ENCODE data around the gene EFHC1.

EFHC1 gene

DNA sequence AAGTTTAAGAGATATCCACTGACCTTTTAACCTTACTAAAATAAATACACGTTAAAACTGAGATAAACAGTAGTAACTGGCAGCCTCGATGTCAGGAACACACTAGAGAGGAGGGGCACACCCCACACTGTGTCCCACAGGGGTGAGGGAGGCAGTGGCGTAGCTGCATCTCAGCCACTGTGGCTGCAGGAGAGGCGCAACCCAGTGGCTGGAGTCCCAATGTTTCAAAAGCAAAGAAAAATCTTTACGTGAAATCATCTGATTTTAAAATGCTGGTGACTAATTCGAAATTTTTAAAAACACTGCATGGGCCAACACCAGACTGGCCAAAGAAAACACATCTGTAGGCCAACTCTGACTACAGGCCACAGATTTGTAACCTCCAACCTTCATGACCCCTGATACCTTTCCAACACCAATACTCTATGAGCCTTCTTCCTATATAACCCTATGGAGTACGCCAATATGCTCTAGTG lies 102.0 kb downstream of the EFHC1 start:
- no peak for DNase-seq

DNA sequence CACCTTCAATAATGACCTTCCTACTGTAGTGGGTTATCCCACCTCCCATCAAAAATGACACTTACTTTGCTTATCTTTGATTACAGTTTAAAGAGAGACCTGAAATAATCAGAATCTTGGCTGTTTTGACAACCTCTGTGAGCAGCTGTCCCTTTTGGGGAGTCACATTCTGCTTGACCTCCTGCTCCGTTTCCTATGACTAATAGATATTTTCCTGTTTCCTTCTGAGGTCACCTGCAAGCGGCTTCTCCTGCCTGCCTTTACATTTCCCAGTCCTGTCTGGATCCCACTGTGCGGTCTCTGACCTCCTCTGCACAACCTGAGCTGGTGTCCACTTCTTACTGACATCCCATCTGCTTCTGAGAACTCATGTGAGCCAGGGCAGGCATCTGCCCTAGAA lies 102.5 kb downstream of the EFHC1 start:
- DNase-seq: no peak

DNA sequence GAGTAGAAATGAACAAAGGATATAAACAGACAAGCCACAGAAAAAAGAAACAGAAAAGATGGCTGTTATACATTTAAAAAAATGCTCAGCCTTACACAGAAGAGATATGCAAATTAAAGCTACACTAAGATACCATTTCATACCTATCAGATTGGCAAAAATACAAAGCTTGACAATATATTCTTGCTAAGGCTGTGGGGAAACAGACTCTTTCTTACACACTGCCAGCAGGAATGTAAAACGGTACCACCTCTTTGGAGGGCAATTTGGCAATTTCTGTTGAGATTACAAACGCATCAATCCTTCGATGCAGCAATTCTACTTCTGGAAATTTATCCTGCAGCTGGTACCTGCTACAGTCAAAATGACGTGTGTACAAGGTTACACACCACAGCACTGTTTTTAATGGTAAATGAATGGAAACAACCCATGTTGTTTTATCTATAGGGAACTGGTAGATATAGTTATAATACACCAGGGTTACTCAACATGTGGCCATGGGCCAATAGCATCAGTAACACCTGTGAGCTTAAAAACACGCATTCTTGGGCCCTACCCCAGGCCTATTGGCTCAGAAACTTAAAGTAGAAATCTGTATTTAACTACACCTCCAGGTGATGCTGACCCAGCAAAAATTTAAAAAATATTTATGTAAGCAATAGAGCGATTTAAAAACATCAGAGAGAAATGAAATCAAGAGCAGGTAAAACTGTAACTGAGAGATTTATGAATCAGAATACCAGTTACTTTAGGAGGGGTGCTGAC lies 103.4 kb downstream of the EFHC1 start:
- no peak for DNase-seq

DNA sequence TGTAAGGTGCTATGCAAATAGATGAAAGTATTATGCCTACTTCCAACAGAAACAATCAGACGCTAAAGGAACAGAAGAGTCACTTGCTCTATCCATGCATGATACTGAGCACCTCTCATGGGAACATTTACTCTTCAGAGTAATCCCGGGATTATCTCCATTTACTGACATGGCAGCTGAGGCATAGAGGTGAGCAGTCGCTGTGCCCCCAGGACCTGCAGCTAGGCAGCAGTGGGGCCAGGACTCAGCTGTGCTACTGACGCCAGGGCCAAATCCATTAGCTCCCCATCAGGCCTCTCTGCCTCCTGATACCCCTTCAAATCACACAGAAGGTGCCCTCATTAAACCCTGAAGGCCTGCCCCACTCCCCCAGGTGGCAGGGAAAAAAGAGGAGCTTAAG lies 104.8 kb downstream of the EFHC1 start:
- no peak for DNase-seq

DNA sequence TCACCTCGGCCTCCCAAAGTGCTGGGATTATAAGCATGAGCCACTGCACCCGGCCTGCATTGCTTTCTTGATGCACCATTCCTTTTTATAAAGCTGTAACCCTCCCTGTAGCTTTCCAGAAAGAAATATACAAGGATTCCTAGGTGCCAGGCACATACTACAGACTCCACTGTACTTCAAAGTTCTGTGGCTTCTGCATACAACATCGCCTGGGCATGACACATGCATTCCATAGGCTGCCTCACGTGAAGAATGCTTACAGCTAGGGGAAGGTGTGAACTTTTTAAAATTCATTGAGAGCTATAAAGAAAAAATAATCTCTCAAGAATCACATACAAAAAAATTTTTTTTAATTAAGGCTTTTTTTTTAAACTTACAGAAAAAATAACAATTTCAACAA lies 106.5 kb downstream of the EFHC1 start:
- no peak for DNase-seq

DNA sequence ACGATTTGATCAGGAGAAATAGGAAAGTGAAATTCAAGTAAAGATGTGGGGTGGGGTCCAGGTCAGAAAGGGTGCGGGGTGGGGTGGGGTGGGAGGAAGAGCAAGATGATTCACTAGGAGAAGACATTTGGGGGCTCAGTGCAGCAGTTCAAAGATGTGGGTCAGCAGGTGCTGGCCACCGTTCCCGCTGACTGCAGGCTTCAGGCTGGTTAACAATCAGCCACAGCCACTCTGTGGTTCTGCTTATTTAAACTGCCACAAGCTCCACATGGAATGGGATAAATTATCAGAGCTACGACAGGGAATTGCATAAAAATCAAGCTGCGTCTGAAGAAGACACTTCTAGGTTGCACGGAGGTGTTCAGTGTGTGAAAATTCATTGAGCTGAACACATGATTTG lies 107.3 kb downstream of the EFHC1 start:
- DNase-seq: no peak

DNA sequence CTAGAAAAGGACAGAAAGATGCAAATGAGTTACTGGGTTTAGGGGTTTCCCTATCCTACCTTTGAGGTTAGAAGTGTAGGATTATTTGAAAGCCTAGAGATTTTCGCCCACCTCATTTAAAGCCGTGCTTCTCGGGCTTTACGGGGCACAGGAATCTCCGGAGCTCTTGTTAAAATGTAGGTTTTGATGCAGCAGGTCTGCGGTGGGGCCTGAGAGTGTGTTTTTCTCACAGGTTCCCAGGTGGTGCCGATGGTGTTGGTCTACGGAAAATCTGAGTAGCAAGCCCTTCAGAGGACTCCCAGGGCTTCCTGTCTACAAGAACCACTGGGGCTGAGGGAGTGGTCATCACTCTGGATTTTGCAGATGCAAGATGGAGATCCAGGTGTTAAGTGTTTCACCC lies 109.2 kb downstream of the EFHC1 start:
- DNase-seq: no peak

DNA sequence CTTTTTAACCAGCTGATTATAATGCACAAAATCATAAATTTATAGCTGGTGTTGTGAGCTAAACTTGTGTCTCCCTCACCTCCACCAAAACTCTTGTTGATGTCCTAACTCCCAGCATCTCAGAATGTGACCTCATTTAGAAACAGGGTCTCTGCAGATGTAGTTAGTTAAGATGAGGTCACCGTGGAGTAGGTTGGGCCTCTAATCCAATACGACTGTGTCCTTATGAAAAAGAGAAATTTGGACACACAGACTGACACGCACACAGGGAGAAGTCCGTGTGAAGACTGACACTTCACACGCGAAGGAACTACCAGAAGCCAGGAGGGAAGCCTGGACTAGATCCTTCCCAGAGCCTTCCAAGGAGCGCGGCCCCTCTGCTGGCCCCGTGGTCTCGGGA lies 110.2 kb downstream of the EFHC1 start:
- DNase-seq: no peak

DNA sequence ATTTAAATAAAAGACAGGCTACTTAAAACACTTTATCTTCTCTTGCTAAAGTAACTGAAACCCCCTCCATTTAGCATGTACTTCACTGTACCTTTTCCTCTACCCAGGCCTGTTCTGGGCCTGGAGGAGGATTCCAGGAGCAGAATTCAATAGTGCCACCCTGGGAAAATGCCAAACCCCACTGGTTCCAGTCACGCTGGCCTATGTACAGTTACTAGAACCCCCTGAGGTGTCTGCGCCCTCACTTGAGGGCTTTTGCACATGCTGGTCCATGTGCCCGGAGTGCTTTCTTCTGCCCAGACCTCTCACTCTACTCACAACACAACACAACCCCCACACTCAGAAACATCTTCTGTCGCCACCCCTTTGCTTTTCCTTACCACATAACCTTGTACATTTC lies 111.3 kb downstream of the EFHC1 start:
- DNase-seq: no peak

DNA sequence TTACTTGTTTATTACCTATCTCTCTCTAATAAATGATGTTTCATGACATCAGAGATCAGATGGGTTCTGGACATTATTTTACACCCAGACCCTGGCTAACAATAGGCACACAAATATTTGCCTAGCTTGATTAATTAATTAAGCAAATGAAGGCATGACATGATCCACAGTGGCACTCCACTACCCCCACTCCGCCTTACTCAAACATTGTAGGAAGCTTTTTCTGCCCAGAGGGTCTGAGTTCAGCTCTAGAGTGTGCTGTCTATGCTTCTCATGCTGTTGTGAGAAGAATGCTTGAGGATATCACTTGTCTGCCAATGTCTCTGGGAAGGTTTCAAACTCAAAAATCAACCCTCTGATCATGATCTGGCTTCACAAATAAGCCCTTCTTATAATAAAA lies 111.7 kb downstream of the EFHC1 start:
- no peak for DNase-seq

DNA sequence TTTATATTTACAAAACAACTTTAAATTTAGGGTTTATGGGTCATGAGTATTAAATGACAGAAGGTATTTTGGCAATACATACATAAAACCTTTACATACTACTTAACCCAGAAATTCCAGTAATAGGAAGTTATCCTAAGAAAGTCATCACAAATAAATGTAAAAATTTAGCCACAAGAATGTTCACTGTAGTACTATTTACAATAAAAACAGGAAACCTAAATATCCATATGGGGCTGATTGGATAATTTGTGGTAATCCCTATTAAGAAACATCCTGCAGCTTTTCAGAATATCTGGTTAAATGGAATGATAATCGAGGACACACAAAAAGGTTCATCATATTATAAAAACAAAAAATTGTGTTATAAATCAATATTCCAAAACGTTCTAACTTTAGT lies 112.3 kb downstream of the EFHC1 start:
- DNase-seq: no peak

DNA sequence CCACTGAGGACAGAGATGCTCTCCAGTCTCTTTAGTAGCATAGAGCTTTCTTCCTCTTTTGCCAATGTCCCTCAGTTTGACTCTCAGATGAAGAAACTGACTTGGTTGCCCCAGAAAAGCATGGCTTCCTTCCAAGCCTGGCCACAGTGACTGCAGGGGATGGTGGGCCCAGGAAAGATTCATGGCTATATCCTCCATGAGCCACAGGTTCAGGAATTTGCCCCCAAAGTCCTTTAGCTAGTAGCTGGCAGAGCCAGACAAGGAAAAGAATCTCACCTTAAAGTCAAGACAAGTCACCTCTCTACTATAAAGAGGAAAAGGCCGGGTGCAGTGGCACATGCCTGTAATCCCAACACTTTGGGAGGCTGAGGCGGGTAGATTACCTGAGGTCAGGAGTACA lies 113.3 kb downstream of the EFHC1 start:
- no peak for DNase-seq

DNA sequence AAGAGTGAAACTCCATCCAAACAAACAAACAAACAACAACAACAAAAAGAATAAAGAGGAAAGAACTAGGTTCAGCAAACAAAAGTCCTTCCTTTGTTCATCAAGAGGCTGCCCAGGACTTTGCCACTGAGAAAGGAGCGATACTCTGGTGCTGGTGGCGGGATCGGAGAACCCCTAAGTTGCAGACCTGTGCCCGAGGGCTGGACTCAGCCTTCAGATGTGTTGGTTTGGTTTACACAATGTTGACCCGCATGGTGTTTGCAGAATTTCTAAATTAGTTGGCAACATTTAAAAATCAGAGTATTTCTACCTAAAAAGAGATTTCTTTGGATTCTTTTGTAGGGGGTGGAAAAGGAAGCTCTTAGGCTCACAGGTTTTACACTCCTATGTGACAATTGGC lies 114.2 kb downstream of the EFHC1 start:
- no peak for DNase-seq

DNA sequence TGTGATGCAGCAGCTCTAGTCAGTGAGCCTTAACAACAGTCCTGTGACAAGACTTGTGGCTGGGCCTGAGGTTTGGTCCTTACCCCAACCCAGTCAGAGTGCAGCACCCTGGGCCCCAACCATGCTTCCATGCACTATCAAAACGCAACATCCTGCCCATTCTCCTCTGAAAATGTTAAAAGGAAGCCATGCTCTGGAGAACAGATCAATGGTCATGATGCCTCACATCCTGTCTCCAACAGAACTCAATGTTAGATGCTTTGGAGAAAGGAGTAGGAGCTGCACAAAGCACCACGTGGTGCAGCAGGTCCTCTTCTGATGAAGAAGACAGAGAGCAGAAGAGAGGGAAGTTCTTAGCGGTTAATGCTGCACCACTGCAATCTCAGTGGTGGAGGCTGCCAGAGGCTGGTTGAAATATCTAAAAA lies 114.8 kb downstream of the EFHC1 start:
- no peak for DNase-seq

DNA sequence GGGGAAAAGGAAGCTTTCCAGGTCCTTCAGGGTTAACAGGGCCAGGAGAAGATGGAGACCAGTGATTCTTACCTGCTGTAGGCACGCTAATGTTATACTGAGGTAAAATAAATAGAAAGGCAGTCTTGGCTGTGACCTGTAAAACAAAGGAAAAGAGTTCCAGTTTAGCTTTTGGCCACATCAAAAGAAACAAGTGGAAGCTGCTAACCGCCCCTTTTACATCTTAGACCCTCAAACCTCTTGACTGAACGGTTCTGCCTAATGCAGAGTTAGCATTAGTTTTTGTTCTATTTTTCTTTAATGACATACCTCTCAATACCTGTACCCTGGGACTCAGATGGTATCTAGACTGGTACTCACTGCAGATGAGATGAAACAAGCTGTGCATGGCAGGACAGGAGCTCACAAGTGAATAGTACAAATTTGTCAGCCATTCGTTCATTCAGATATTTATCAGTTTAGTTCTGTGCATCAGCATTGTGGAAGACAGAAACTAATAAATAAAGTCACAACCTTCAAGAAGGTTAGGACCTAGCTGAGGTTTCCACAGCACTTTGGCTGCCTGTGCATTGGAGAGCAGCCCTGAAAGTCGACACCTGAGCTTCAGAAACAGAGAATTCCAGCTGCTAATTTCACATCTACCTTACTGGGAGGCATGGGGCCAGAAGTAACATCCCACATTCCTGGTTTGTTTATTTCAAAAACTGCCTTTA lies 115.7 kb downstream of the EFHC1 start:
- DNase-seq: no peak

DNA sequence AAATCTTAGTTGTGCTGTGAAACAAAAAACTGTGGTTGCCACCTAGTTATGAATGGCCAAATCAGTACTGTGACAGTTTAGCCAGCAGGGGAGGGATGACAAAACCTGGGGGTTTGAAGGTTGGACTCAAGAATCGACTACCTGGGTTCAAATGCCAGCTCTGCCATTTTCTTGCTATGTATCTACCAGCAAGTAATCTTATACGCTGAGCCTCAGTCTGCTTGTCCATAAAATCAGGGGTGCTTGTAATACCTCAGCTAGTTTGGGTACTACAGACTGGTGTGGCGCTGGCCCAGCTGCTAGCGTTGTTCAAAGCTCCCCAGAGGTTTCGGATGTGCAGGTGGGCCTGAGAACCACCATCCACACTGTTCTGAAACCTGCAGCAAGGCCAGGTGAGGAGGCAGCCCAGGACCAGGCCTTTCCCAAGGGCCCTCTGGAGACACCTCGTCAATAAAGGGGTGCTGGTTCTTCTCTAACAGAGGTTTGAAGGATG lies 116.3 kb downstream of the EFHC1 start:
- no peak for DNase-seq

DNA sequence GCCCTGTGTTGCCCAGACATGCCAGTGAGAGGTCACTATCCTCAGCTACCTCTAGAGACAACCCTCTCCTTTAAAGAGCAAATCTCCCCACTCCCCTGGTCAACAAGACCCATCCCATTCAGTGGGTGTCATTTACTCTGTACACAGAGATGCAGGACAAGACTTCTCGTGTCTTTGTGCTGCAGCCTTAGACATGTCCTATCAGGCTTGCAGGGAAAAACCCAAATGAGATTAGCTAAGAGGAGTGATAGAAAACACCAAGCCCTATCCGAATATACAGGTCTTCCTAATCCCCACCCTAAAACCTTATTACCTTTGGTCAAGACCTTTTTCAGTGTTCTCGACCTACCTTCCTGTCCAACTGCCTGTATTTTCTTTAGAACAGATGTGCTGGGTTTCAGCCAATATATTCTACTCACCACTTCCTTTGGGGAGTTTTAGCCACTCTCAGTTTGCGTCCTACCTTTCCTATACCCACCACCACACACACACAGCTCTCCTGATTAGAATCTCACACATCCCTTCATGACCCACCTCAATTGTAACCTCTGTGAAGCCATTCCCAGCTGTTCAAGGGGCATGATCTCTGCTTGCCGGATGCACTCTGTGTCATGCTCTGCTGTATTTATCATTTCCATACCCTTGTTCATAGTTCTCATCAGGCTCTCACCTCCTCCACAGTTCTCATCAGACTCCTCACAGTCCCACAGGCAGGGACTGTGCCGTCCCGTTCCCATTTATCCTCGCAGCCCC lies 117.0 kb downstream of the EFHC1 start:
- DNase-seq: no peak

DNA sequence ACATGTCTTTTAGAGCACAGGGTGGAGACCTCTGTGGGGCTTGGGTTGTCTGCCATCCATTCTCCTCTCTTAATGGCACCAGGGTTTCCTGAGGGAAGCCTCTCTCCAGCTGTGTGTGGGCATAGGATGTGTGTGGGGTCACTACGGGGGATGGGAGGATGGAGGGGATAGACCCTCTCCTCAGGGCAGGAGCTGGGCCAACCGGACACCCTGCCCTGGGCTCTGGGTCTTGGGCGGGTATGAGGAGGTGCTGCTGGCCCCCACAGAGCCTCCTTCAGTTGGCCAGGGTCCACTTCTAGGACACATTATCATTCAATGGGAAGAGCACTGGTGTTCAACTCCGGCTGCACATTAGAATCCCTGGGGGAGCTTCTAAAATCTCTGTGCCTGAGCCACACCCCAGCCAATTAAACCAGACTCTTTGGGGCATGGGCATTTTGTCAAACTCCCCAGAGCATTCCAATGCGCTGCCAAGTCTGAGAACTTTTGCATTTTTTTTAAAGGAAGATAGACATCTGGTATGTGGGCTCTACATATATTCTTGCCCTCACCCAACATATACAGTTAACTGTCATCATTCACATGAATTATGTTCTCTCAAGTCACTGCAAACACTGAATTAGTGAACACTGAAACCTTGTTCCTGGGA lies 118.2 kb downstream of the EFHC1 start:
- DNase-seq: no peak

DNA sequence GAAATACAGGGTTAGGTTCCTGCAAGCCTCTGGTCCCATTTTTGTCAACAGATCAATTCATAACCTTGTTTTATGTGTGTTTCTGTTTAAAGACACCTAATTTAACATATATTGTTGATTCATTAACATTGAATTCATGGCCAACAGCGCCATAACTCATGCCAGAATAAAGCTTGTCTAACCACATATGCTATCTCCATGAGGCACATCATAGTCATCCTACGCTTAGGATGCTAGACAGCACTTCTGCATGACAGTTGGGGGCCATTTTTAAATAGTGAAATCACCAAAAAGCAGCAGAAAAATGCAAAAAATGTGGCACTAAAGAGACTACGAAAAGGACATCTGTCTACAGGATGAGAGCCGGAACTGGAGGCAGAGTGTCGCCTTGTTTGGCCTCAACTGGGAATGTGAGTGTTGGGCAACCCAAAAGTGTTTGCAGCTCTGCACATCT lies 118.8 kb downstream of the EFHC1 start:
- no peak for DNase-seq

DNA sequence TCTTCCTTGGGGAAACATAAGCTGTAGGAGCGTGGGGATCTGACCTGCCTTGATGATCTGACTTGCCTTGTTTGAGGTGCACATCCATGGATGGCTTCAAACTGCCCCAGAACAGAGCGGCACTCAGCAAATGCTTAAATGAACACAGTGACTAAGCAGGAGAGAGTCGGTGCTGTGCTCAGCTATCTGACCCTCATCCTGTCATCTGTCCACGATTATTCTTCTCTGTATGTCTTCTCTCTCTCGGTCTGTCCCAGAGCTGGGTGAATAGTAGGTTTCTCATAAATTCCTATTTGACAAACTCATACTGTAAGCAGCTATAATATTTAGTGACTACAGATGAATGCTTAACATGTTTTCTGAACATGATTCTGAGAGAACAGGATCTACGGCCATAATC lies 119.5 kb downstream of the EFHC1 start:
- no peak for DNase-seq

DNA sequence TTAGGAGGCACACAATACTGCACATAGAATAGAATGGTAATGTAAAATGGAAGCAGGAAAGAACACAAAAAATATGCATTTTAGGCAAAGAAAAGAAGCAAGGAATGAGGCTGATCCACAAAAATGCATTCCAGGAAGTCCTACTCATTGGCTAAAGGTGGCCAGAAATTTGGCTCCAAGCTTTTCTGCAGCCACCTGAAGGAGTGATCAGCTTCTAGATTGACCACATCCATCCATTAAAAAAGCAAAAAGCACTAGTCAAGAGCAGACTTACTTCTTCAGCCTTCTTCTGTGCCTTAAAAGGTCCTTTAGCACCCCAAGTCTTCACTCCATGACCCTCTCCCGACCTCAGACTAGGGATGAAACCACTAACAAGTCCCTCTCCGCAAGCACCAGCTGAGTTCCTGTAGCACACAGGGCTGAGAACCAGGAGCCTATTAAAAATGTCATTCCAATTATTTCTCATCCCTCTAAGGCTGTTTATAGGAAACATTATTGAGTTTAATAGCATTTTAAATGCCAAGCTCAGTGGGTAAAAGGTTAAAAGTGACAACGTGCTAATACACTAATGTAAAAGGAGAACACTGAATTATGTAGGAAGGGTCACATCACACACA lies 120.3 kb downstream of the EFHC1 start:
- DNase-seq: no peak

DNA sequence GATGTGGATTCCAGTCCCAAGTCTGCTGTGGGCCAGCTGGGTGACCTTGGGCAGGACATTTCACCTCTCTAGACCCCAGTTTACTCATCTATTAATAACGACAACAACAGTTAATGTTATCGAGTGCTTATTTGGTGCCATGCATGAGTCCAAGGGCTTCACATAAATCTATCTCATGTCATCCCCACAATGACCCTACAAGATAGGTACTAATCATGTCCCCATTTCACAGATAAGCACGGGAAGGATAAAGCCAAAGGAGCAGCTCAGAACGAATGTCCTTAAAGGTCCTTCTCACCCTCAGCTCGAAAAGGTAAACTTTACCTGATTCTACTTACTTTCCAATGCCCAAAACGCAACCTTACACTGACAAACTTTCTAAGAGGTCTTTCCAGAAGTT lies 121.0 kb downstream of the EFHC1 start:
- no peak for DNase-seq

DNA sequence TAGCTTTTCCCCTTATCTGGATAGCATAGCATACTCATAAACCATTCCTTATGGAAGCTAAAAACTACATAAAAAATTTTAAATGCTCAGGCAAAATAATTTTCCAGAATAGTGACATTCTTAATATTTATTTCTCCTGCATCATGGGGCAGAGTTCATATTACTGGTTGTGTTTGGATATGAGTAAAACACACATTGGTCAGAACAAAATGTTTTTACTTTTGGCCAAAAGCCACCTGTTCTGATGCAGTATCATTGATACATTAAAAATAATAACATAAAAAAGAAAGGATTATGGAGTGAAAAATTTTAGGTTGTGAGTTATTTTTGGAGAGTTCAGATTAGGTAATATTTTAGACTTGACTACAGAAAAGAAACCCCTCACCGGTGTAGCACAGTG lies 123.1 kb downstream of the EFHC1 start:
- no peak for DNase-seq

Data from left hindlimb (tissue), 1 donor.